NCI-H1048 (cell line): ENCODE results near the gene DCDC2.
"Not testable (repeated sequence)": the region's sequence is repeated elsewhere in the genome, so short reads cannot be mapped to it uniquely, and the experiment has no call there.

ENCODE experiments used
- DNase-seq: peaks from one replicate; lab custom pipeline; 2025; lab: John Stamatoyannopoulos, UW

DCDC2 gene

GRCh38 chr6:24147511-24148153, 210.2 kb downstream of the DCDC2 start:
- DNase-seq = no peak

- DNase-seq = no peak
Measured at GRCh38 chr6:24146871-24147270, 211.0 kb downstream of the DCDC2 start.

GRCh38 chr6:24145690-24146131, 212.1 kb downstream of the DCDC2 start:
- DNase-seq = no peak

GRCh38 chr6:24142733-24143132, 215.1 kb downstream of the DCDC2 start:
- DNase-seq = not testable (repeated sequence)

- DNase-seq = no peak
Measured at GRCh38 chr6:24140591-24140990, 217.3 kb downstream of the DCDC2 start.

GRCh38 chr6:24139639-24140038, 218.2 kb downstream of the DCDC2 start:
- no peak for DNase-seq

- DNase-seq = no peak
Measured at GRCh38 chr6:24139080-24139479, 218.8 kb downstream of the DCDC2 start.

GRCh38 chr6:24131751-24132150, 226.1 kb downstream of the DCDC2 start:
- DNase-seq = no peak

GRCh38 chr6:24127316-24127715, 230.5 kb downstream of the DCDC2 start:
- DNase-seq = no peak

- peak; percentile 49 for DNase-seq
Measured at GRCh38 chr6:24126586-24127192, 231.2 kb downstream of the DCDC2 start.

- peak; percentile 14 for DNase-seq
Measured at GRCh38 chr6:24125980-24126379, 231.9 kb downstream of the DCDC2 start, which contains the start of gene NRSN1. Gene NRSN1, plus strand, starts transcription at chr6:24126215. Its CDS starts 8,113 bp downstream, at chr6:24134328.

GRCh38 chr6:24122139-24122538, 235.7 kb downstream of the DCDC2 start:
- no peak for DNase-seq
